Activated CD4-positive, alpha-beta T cell treated with anti-CD3 and anti-CD28 coated beads, Interleukin-2, amount 50 U/mL, for 24 hours (primary cell): ENCODE data around the gene PLA2G2F.

Experiments used
- DNase-seq, 2 donors: peaks; one replicate each; pipeline ENCODE4 v3.0.0-alpha.2; 2020; ENCODE audit warnings: low read depth in 1 of 2, low spot score in 1 of 2

The PLA2G2F gene, protein sequence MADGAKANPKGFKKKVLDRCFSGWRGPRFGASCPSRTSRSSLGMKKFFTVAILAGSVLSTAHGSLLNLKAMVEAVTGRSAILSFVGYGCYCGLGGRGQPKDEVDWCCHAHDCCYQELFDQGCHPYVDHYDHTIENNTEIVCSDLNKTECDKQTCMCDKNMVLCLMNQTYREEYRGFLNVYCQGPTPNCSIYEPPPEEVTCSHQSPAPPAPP

DNA sequence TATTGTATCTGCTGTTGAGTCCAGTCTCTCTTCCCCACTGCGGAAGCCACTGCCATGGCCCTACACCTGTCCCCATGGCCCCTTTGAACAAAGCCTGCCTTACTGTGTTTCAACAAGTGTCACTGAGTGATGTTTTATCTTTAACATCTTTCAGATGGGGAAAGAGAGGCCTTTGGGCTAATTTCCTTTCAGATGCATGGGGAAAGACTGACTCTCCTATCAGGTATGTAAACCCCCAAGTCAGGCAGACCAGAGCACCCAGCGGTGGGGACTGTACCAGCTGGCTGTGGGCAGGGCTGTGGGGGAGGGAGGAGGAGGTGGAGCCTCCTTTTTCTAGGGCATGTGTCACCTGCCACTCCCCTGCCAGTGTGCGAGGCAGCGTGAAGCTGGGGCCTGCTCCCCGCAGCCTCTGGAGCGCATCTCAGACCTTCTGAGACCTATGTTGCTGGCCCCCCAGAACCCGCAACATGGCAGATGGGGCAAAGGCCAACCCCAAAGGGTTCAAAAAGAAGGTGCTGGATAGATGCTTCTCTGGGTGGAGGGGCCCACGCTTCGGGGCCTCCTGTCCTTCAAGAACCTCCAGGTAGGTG lies at the start of gene PLA2G2F:
PLA2G2F (plus strand) TSS at position 363 of the 590 bp plus-strand sequence; CDS start at position 468, 105 bp downstream.
- DNase-seq = no peak

DNA sequence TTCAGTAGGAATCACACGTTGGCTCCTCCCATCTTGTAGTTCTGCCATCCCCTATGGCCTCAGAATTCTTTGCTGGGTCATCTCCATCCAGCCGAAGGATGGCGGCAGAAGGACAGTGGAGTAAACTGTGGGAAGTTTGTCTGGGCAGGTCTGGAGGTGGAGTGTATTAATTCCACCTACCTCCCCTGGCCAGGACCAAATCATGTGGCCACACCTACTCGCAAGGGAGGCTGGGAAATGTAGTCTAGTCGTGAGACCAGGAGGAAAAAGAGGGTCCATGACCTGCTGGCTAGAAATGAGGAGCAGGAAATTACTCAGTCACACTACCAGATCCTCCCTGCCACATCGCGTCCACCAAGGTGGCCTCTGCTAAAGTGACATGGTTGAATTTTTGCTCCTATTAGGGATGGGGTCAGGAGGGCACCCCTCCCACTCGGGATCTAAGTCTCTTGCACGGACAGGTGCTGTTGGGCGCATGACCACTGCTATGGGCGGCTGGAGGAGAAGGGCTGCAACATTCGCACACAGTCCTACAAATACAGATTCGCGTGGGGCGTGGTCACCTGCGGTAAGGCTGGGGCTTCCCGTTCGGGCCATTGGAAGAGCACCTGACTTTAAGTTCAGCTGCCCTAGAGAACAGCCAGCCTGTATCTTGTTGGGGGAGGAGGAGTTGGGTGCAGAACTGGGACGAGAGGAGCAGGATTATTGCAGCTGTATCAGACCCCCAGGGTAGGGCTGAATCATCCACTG lies 49.6 kb upstream of the PLA2G2F start:
- no peak for DNase-seq

DNA sequence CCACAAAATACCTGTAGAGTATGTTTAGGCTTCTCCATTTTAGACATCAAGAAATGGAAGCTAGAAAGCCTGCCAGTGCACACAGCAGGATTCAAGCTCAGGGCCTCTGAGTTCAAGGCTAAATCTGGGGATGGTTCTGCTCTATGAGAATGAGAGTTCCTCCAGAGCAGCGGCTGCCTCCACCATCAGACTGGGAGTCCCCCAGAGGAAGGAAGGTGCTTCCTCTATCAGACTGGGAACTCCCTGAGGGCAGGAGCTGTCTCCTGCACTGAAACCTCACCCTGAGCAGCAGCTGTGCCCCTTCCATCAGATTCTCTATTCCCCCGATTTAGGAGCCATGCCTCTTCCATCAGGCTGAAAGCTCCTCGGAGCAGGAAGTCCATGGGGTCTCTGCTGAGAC lies 49.0 kb upstream of the PLA2G2F start:
- no peak for DNase-seq

DNA sequence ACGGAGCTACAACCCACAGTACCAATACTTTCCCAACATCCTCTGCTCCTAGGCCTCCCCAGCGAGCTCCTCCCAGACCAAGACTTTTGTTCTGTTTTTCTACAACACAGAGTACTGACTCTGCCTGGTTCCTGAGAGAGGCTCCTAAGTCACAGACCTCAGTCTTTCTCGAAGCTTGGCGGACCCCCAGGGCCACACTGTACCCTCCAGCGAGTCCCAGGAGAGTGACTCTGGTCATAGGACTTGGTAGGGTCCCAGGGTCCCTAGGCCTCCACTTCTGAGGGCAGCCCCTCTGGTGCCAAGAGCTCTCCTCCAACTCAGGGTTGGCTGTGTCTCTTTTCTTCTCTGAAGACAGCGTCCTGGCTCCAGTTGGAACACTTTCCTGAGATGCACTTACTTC lies 48.5 kb upstream of the PLA2G2F start:
- DNase-seq = no peak

GRCh38 chr1:20093303-20093702 lies 45.8 kb upstream of the PLA2G2F start:
- no peak for DNase-seq

GRCh38 chr1:20093940-20094391 lies 45.2 kb upstream of the PLA2G2F start:
- DNase-seq = no peak

- no peak for DNase-seq
Measured at GRCh38 chr1:20095564-20096434, 43.3 kb upstream of the PLA2G2F start.

DNA sequence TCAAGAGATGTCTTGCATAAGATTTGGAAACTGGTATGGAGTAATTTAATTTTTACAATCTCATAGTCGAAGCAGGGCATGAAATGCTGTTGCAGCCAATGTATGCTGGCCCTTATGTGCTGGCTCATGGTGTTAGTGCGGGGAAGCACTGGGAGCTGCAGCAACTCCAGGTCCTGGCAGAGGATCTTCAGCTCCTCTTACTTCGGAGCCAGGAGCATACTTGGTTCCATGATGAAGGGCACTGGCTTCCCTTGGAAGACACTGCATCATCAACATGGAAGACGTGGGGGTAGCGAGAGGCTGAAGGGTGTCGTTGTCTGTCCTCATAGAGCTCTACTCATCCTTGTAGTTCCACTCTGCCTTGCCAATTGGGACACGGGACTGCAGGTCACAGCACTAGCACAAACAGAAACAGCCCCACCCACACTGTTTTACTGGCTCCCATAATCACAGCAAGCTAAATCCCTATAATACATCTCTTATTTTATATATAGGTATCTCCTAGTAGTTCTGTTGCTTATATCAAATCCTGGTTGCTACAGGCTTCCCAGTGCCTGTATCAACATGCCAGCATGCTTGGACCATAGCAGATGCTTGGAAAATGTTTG lies 42.2 kb upstream of the PLA2G2F start:
- no peak for DNase-seq

GRCh38 chr1:20099533-20099932 lies 39.6 kb upstream of the PLA2G2F start:
- DNase-seq = no peak

GRCh38 chr1:20100632-20101355 lies 38.3 kb upstream of the PLA2G2F start:
- peak in 1 of 2 donors; percentile 10 for DNase-seq

GRCh38 chr1:20102875-20103274 lies 36.2 kb upstream of the PLA2G2F start:
- DNase-seq = no peak

DNA sequence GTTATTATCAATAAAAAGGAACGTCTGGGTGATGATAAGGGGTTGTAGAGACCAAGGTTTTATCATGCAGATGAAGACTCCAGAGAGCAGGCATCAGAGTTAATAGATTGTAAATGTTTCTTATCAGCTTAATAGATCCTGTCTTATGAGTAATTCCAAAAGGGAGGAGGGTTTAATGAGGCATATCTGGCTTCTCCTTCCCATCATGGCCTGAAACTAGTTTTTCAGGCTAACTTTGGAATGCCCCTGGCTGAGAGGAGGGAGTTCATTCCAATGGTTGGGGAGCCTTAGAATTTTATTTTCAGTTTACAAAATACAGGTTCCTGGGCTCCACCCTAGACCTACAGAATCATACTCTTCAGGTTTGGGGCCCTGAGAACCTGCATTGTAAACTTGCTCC lies 33.3 kb upstream of the PLA2G2F start:
- DNase-seq = no peak

- DNase-seq = no peak
Measured at GRCh38 chr1:20107351-20107750, 31.8 kb upstream of the PLA2G2F start.

DNA sequence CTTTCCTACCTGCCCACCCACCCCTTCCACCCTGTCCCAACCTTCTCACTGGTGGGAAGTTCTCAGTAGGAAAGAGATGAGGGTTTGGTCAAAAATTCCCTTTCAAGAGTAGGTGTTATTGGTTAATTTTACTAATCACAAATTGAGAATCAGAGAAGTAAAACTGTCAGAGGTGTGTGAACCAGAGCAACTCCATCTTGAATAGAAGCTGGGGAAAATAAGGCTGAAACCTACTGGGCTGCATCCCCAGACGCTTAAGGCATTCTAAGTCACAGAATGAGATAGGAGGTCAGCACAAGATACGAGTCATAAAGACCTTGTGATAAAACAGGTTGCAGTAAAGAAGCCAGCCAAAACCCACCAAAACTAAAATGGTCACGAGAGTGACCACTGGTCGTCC lies 31.3 kb upstream of the PLA2G2F start:
- DNase-seq = no peak

GRCh38 chr1:20108366-20109123 lies 30.6 kb upstream of the PLA2G2F start:
- DNase-seq = no peak

DNA sequence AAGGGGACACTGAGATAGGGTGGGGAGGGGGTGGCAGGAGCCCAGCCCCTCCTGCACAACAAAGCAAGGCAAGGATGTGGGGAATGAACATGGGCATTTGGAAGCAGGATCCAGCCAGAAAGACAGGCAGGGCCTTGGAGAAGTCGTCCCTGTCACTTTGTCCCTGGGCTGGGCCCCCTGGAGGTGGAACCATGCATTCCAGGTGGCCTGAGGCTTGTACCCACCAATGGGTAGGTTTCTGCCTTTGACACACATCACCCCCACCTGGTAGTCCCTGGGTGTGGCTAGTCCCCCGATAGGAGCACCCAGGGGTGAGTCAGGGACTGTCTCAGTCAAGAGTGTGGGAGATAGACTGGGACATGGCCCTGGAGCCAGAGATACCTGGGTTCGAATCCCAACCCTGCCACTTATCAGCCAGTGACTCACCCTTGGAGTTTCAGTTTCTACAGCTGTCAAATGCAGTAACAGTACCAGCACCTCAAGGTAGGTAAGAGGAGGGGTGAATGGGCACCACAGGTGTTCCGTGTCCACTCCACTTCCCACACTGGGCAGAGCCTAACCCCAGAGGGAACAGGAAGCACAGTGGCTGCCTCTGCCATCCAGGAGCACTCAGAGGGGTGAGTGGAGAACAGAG lies 29.8 kb upstream of the PLA2G2F start:
- no peak for DNase-seq

- DNase-seq = no peak
Measured at GRCh38 chr1:20110679-20111078, 28.4 kb upstream of the PLA2G2F start.

DNA sequence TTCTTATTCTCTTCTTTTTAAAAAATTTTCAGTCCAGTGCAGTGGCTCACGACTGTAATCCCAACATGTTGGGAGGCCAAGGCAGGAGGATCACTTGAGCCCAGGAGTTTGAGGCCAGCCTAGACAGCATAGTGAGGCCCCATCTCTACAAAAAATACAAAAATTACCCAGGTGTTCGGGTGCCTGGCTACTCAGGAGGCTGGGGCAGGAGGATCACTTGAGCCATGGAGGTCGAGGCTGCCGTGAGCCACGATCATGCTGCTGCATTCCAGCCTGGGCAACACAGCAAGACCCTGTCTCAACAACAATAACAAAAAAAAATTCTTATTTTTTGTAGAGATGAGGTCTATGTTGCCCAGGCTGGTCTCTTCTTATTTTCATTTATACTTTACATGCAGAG lies 27.7 kb upstream of the PLA2G2F start:
- DNase-seq = no peak
